GM12878 (cell line): ENCODE results near the gene NDUFB7. TPM values are rescaled to one million over a fixed set of nuclear protein-coding genes. Genes with fewer than 3 reads are reported as not detected.
A peak's percentile ranks its signal among the peaks of the same experiment; 100 is the strongest.

Source experiments
- ASH2L ChIP-seq: fragments of 300-600, 200-600 bp; sonication (generic); IDR thresholded peaks from 2 replicates; pipeline ENCODE4 v1.6.1; 2017; ENCODE audit warnings: low read depth, mild to moderate bottlenecking, borderline replicate concordance
- ATF3 ChIP-seq: IDR thresholded peaks from 2 replicates; pipeline ENCODE4 v1.6.1; 2011; ENCODE audit warnings: low read depth, mild to moderate bottlenecking, low read length, moderate library complexity, borderline replicate concordance; ENCODE audit errors: extremely low read depth
- ESRRA ChIP-seq: IDR thresholded peaks from 2 replicates; pipeline ENCODE4 v1.6.1; 2012; ENCODE audit warnings: mild to moderate bottlenecking, low read length, improper control_type of control experiment
- NR2F1 ChIP-seq: fragments of 450-650 bp; conservative IDR thresholded peaks from 2 replicates; pipeline ENCODE4 v1.6.1; 2017; ENCODE audit warnings: mild to moderate bottlenecking
- RB1 ChIP-seq: fragments of 450-650 bp; formaldehyde crosslinking; IDR thresholded peaks from 2 replicates; pipeline ENCODE4 v1.6.1; 2017; ENCODE audit warnings: mild to moderate bottlenecking, borderline replicate concordance
- RFX5 ChIP-seq: IDR thresholded peaks from 2 replicates; pipeline ENCODE4 v1.6.1; 2011; ENCODE audit warnings: low read depth, low read length, improper control_type of control experiment
- SP1 ChIP-seq: IDR thresholded peaks from one replicate; pipeline ENCODE4 v1.6.1; 2011; ENCODE audit warnings: low read depth, low read length
- TAF1 ChIP-seq: IDR thresholded peaks from 2 replicates; pipeline ENCODE4 v1.6.1; 2011; ENCODE audit warnings: mild to moderate bottlenecking, low read depth, low read length, borderline replicate concordance
- ZBTB40 ChIP-seq: fragments of 450-650 bp; IDR thresholded peaks from 2 replicates; pipeline ENCODE4 v1.6.1; 2016; ENCODE audit warnings: mild to moderate bottlenecking, moderate library complexity, borderline replicate concordance
- polyA plus RNA-seq, 11 experiments: library from polyadenylated mRNA; depleted of rRNA in 4 of 11; unstranded in 6 of 11; stranded (reverse) in 5 of 11; fragments of >200 nt; fragmentation: Nextera tagmentation in 4 of 11; fragmentation: Illumina TruSeq in 1 of 11; extraction: Ambion mirVana in 4 of 11; extraction: Trizol in 1 of 11; gene quantifications; 1 replicate in 1 of 11; 2 replicates in 10 of 11; pipeline versions ENCODE4 v1.2.1 to v1.2.3, GENCODE V29; 2011 to 2016; ENCODE audit warnings: inconsistent platforms in 2 of 11, missing spikeins in 2 of 11, low read depth in 1 of 11
- total RNA-seq, 4 experiments: library from RNA; depleted of rRNA in 3 of 4; stranded (reverse); fragments of >200 nt in 3 of 4; fragmentation: Illumina TruSeq in 1 of 4; extraction: Trizol in 1 of 4; gene quantifications; 2 replicates each; pipeline versions ENCODE4 v1.2.1 to v1.2.3, GENCODE V29; 2013 to 2021
- TF ChIP-seq, protein P1 (sequence below): fragments of 450-650 bp; IDR thresholded peaks from 2 replicates; pipeline ENCODE4 v1.6.1; 2017; ENCODE audit warnings: mild to moderate bottlenecking, moderate library complexity
- TF ChIP-seq, protein P2 (sequence below): fragments of 450-650 bp; IDR thresholded peaks from 2 replicates; pipeline ENCODE4 v1.6.1; 2014; ENCODE audit warnings: mild to moderate bottlenecking
- TF ChIP-seq, protein P3 (sequence below): IDR thresholded peaks from 2 replicates; pipeline ENCODE4 v1.6.1; 2012; ENCODE audit warnings: low read depth, low read length, improper control_type of control experiment
- TF ChIP-seq, protein P4 (sequence below): fragments of 450-650 bp; IDR thresholded peaks from 2 replicates; pipeline ENCODE4 v1.6.1; 2017; ENCODE audit warnings: borderline replicate concordance

NDUFB7 gene
- total and polyA plus RNA-seq, 10 of the 15 experiments (the other 5 are each of a cell fraction or from before 2014, with no cell fraction given), result 14.6 to 480 (median 182) TPM

GRCh38 chr19:14571695-14572490 lies at the start of gene NDUFB7 (continued):
- TF ChIP-seq RFX5 (no peak), ZBTB40 (peak; percentile 97), SP1 (peak; percentile 11), RB1 (peak; percentile 59; the same call in 1 of the 2 replicates), ATF3 (no peak), ASH2L (no peak), TAF1 (0 out of 2 replicates have a peak, but pooled peaks have one; percentile 53), NR2F1 (peak; percentile 73), ESRRA (peak; percentile 32; the same call in 1 of the 2 replicates)
- TF ChIP-seq, protein P1, sequence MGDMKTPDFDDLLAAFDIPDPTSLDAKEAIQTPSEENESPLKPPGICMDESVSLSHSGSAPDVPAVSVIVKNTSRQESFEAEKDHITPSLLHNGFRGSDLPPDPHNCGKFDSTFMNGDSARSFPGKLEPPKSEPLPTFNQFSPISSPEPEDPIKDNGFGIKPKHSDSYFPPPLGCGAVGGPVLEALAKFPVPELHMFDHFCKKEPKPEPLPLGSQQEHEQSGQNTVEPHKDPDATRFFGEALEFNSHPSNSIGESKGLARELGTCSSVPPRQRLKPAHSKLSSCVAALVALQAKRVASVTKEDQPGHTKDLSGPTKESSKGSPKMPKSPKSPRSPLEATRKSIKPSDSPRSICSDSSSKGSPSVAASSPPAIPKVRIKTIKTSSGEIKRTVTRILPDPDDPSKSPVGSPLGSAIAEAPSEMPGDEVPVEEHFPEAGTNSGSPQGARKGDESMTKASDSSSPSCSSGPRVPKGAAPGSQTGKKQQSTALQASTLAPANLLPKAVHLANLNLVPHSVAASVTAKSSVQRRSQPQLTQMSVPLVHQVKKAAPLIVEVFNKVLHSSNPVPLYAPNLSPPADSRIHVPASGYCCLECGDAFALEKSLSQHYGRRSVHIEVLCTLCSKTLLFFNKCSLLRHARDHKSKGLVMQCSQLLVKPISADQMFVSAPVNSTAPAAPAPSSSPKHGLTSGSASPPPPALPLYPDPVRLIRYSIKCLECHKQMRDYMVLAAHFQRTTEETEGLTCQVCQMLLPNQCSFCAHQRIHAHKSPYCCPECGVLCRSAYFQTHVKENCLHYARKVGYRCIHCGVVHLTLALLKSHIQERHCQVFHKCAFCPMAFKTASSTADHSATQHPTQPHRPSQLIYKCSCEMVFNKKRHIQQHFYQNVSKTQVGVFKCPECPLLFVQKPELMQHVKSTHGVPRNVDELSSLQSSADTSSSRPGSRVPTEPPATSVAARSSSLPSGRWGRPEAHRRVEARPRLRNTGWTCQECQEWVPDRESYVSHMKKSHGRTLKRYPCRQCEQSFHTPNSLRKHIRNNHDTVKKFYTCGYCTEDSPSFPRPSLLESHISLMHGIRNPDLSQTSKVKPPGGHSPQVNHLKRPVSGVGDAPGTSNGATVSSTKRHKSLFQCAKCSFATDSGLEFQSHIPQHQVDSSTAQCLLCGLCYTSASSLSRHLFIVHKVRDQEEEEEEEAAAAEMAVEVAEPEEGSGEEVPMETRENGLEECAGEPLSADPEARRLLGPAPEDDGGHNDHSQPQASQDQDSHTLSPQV, result no peak
- TF ChIP-seq, protein P2, sequence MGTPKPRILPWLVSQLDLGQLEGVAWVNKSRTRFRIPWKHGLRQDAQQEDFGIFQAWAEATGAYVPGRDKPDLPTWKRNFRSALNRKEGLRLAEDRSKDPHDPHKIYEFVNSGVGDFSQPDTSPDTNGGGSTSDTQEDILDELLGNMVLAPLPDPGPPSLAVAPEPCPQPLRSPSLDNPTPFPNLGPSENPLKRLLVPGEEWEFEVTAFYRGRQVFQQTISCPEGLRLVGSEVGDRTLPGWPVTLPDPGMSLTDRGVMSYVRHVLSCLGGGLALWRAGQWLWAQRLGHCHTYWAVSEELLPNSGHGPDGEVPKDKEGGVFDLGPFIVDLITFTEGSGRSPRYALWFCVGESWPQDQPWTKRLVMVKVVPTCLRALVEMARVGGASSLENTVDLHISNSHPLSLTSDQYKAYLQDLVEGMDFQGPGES, result no peak
- TF ChIP-seq, protein P3, sequence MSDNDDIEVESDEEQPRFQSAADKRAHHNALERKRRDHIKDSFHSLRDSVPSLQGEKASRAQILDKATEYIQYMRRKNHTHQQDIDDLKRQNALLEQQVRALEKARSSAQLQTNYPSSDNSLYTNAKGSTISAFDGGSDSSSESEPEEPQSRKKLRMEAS, result 0 out of 2 replicates have a peak, but pooled peaks have one; percentile 5
- TF ChIP-seq, protein P4, sequence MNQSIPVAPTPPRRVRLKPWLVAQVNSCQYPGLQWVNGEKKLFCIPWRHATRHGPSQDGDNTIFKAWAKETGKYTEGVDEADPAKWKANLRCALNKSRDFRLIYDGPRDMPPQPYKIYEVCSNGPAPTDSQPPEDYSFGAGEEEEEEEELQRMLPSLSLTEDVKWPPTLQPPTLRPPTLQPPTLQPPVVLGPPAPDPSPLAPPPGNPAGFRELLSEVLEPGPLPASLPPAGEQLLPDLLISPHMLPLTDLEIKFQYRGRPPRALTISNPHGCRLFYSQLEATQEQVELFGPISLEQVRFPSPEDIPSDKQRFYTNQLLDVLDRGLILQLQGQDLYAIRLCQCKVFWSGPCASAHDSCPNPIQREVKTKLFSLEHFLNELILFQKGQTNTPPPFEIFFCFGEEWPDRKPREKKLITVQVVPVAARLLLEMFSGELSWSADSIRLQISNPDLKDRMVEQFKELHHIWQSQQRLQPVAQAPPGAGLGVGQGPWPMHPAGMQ, result no peak
